K562 (cell line): ENCODE measurements around the gene MCEE. TPM values are rescaled to one million over a fixed set of nuclear protein-coding genes. Genes with fewer than 3 reads are reported as not detected.

Source experiments
- ARNT ChIP-seq, 2 experiments: fragments of 450-650 bp; IDR thresholded peaks; 2 replicates each; pipeline ENCODE4 v1.6.1; 2016; ENCODE audit warnings: mild to moderate bottlenecking in 1 of 2
- DNMT1 ChIP-seq: fragments of 450-650 bp; IDR thresholded peaks from 2 replicates; pipeline ENCODE4 v1.6.1; 2016; ENCODE audit warnings: antibody characterized with exemption, mild to moderate bottlenecking
- EZH2 ChIP-seq: IDR thresholded peaks from 2 replicates; pipeline ENCODE4 v1.6.1; 2012; ENCODE audit warnings: low read depth, mild to moderate bottlenecking, inconsistent platforms, low read length, borderline replicate concordance
- HDAC1 ChIP-seq, 2 experiments: fragments of 450-650 bp; IDR thresholded peaks; 2 replicates each; pipeline ENCODE4 v1.6.1; 2016 to 2017; ENCODE audit warnings: inconsistent platforms in 1 of 2, mild to moderate bottlenecking in 1 of 2, moderate library complexity in 1 of 2
- MAFF ChIP-seq: IDR thresholded peaks from 2 replicates; pipeline ENCODE4 v1.6.1; 2012; ENCODE audit warnings: low read length, improper control_type of control experiment
- MAFG ChIP-seq: fragments of 450-650 bp; conservative IDR thresholded peaks from 2 replicates; pipeline ENCODE4 v1.6.1; 2016; ENCODE audit warnings: missing genetic modification characterization, missing compliant biosample characterization
- MCM3 ChIP-seq: fragments of 450-650 bp; IDR thresholded peaks from 2 replicates; pipeline ENCODE4 v1.6.1; 2016
- MEF2A ChIP-seq: IDR thresholded peaks from 2 replicates; pipeline ENCODE4 v1.6.1; 2011; ENCODE audit warnings: low read depth, mild to moderate bottlenecking, low read length, moderate library complexity; ENCODE audit not compliant: control insufficient read depth
- SAFB2 ChIP-seq: fragments of 200-400 bp; formaldehyde crosslinking; IDR thresholded peaks from 2 replicates; pipeline ENCODE4 v1.6.1; 2018; ENCODE audit warnings: borderline replicate concordance, low read length, low read depth, moderate library complexity; ENCODE audit not compliant: severe bottlenecking
- SMARCC2 ChIP-seq: fragments of 450-650 bp; IDR thresholded peaks from 2 replicates; pipeline ENCODE4 v1.6.1; 2017; ENCODE audit warnings: antibody characterized with exemption, moderate library complexity, mild to moderate bottlenecking, low read depth
- TAF15 ChIP-seq: fragments of 200-400 bp; formaldehyde crosslinking; IDR thresholded peaks from 2 replicates; pipeline ENCODE4 v1.6.1; 2017; ENCODE audit warnings: mild to moderate bottlenecking, low read depth, low read length, moderate library complexity
- TCF7 ChIP-seq: sonication (generic); IDR thresholded peaks from 2 replicates; pipeline ENCODE4 v1.6.1; 2016; ENCODE audit warnings: antibody characterized with exemption, borderline replicate concordance
- THRAP3 ChIP-seq: fragments of 450-650 bp; IDR thresholded peaks from 2 replicates; pipeline ENCODE4 v1.6.1; 2016; ENCODE audit warnings: mild to moderate bottlenecking, inconsistent platforms, borderline replicate concordance
- TRIM24 ChIP-seq, 2 experiments: fragments of 450-650 bp; IDR thresholded peaks; 2 replicates each; pipeline ENCODE4 v1.6.1; 2016
- YBX1 ChIP-seq: fragments of 450-650 bp; IDR thresholded peaks from 2 replicates; pipeline ENCODE4 v1.7.1; 2016; ENCODE audit warnings: mild to moderate bottlenecking
- ZNF175 ChIP-seq: fragments of 200-800 bp; sonication (Bioruptor generic); IDR thresholded peaks from 2 replicates; pipeline ENCODE4 v1.6.1; 2016; ENCODE audit warnings: low read depth, mild to moderate bottlenecking, missing genetic modification characterization, missing compliant biosample characterization
- ZNF224 ChIP-seq: sonication (generic); formaldehyde crosslinking; IDR thresholded peaks from 2 replicates; pipeline ENCODE4 v1.8.0; 2022; ENCODE audit warnings: mild to moderate bottlenecking, missing genetic modification reagents
- ZNF232 ChIP-seq: sonication (generic); formaldehyde crosslinking; IDR thresholded peaks from 2 replicates; pipeline ENCODE4 v1.8.0; 2022; ENCODE audit warnings: mild to moderate bottlenecking, missing genetic modification reagents
- ZNF695 ChIP-seq: fragments of 450-650 bp; formaldehyde crosslinking; IDR thresholded peaks from 2 replicates; pipeline ENCODE4 v1.4.0; 2020; ENCODE audit warnings: mild to moderate bottlenecking, moderate library complexity
- polyA plus RNA-seq, 8 experiments: library from polyadenylated mRNA; depleted of rRNA in 4 of 8; stranded (reverse) in 5 of 8; unstranded in 3 of 8; fragments of >200 nt; fragmentation: Nextera tagmentation in 2 of 8; fragmentation: Illumina TruSeq in 1 of 8; extraction: Ambion mirVana in 2 of 8; extraction: Trizol in 1 of 8; gene quantifications; 2 replicates each; pipeline versions ENCODE4 v1.2.1 to v1.2.3, GENCODE V29; 2011 to 2014; ENCODE audit warnings: inconsistent platforms in 1 of 8, missing spikeins in 1 of 8
- total RNA-seq, 7 experiments: library from RNA; depleted of rRNA in 6 of 7; stranded (reverse); fragments of >200 nt in 6 of 7; fragmentation: Illumina TruSeq in 2 of 7; extraction: Trizol in 2 of 7; gene quantifications; 2 replicates each; pipeline versions ENCODE4 v1.2.1 to v1.2.3, GENCODE V29; 2011 to 2021; ENCODE audit warnings: low replicate concordance in 1 of 7
- TF ChIP-seq, protein P1 (sequence below): sonication (generic); formaldehyde crosslinking; IDR thresholded peaks from 2 replicates; pipeline ENCODE4 v1.8.0; 2022; ENCODE audit warnings: mild to moderate bottlenecking, missing genetic modification reagents, borderline replicate concordance
- TF ChIP-seq, protein P2 (sequence below): IDR thresholded peaks from 2 replicates; pipeline ENCODE4 v1.6.1; 2011; ENCODE audit not compliant: insufficient read length; ENCODE audit errors: extremely low read depth
- TF ChIP-seq, protein P3 (sequence below), 2 experiments: fragments of 200-800 bp in 1 of 2; sonication (Bioruptor generic) in 1 of 2; sonication (generic) in 1 of 2; formaldehyde crosslinking in 1 of 2; IDR thresholded peaks in 1 of 2; conservative IDR thresholded peaks in 1 of 2; 2 replicates each; pipeline versions ENCODE4 v1.5.0 to v1.6.1; 2016 to 2020; ENCODE audit warnings: missing compliant biosample characterization in 1 of 2, missing genetic modification characterization in 1 of 2, missing genetic modification reagents in 1 of 2

The MCEE gene
- total and polyA plus RNA-seq, 9 of the 15 experiments (the other 6 are each of a cell fraction or from before 2014, with no cell fraction given): 15.6 to 49.1 (median 24.5) TPM

DNA sequence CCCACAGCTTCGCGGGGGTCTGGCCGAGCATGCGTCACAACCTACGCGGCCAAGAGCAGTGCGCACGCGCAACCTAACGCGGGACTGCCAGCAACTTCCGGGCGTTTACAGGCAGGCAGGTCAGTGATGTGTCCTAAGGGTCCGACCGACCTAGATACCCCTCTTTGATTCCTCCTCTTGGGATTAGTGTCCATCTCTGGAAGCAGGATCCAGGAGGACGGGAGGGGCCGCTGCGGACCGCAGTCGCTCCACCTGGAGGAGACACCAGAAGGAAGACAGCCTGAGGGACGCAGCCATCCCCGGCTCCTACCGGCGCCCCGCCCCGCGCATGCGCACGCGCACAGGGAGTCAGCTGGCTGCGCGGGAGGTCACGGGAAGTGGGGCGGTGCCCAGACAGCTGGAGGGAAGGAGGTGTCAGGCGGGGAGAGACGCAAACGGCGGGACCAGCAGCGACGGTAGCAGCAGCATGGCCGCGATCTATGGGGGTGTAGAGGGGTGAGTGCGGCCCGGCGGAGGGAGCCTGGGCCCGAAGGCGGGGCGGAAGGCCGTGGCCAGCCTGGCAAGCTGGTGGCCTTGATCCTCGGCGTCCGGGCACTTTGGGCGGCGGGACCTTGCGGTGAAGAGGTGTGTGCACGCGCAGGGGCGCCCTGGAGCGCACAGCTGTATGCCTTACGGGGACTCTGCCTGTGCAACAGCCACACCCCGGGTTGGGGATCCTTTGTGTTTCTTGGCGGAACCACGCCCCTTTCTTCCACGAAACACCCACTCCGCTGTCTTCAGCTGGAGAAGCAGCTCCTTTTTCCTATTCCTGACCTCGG lies 61.6 kb downstream of the MCEE start, which contains the start of gene NAGK (continued):
- TF ChIP-seq DNMT1 (no peak), ARNT (IDR thresholded peaks at IDR 0.05) (no peak), MCM3 (no peak), MAFF (no peak), ZNF695 (CRISPR knock-in tag) (no peak), TRIM24 (IDR thresholded peaks at IDR 0.05) (no peak), SAFB2 (no peak), MAFG (no peak), TAF15 (no peak), THRAP3 (no peak), SMARCC2 (no peak), ZNF224 (CRISPR knock-in tag) (no peak), YBX1 (no peak), EZH2 (no peak), TCF7 (no peak), ZNF175 (CRISPR knock-in tag) (no peak; the same call in 1 of the 2 replicates), HDAC1 (IDR thresholded peaks at IDR 0.05) (peak in 1 of 2 experiments; percentile 100; a peak in 2 of 4 replicates), MEF2A (no peak), ZNF232 (peak; percentile 88; the same call in 1 of the 2 replicates)
- TF ChIP-seq, protein P1, sequence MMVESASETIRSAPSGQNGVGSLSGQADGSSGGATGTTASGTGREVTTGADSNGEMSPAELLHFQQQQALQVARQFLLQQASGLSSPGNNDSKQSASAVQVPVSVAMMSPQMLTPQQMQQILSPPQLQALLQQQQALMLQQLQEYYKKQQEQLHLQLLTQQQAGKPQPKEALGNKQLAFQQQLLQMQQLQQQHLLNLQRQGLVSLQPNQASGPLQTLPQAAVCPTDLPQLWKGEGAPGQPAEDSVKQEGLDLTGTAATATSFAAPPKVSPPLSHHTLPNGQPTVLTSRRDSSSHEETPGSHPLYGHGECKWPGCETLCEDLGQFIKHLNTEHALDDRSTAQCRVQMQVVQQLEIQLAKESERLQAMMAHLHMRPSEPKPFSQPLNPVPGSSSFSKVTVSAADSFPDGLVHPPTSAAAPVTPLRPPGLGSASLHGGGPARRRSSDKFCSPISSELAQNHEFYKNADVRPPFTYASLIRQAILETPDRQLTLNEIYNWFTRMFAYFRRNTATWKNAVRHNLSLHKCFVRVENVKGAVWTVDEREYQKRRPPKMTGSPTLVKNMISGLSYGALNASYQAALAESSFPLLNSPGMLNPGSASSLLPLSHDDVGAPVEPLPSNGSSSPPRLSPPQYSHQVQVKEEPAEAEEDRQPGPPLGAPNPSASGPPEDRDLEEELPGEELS (CRISPR knock-in tag): 0 out of 2 replicates have a peak, but pooled peaks have one; percentile 72
- TF ChIP-seq, protein P2, sequence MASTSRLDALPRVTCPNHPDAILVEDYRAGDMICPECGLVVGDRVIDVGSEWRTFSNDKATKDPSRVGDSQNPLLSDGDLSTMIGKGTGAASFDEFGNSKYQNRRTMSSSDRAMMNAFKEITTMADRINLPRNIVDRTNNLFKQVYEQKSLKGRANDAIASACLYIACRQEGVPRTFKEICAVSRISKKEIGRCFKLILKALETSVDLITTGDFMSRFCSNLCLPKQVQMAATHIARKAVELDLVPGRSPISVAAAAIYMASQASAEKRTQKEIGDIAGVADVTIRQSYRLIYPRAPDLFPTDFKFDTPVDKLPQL: no peak
- TF ChIP-seq, protein P3, sequence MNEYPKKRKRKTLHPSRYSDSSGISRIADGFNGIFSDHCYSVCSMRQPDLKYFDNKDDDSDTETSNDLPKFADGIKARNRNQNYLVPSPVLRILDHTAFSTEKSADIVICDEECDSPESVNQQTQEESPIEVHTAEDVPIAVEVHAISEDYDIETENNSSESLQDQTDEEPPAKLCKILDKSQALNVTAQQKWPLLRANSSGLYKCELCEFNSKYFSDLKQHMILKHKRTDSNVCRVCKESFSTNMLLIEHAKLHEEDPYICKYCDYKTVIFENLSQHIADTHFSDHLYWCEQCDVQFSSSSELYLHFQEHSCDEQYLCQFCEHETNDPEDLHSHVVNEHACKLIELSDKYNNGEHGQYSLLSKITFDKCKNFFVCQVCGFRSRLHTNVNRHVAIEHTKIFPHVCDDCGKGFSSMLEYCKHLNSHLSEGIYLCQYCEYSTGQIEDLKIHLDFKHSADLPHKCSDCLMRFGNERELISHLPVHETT (CRISPR knock-in tag; conservative IDR thresholded peaks at IDR 0.05 in 1 of 2, IDR thresholded peaks at IDR 0.05 in 1 of 2): peak in 1 of 2 experiments; percentile 61; a peak in 1 of 4 replicates
